ENCODE results near the gene NME7.

DNA sequence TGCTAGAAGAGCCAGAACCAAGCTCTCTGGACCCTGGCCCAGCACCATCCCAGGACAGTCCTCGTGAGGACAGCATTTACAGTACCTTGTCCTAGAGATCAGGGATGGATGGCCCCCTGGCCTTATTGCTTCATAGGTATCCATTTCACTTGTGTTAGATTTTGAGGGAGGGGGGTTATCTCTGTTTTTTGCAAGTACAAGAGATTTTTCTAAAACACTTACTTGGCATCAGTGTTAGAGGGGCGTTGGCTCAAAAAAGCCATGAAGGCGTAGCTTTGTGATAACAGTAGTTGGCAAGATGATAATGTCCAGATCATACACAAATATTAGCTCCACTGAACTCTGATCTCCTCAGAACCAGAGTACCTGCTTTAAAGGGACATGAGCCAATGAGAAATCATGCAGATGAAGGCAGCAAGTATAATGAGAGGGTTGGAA is 266.9 kb downstream of the NME7 start:
- no peak for TF ChIP-seq CTCF (conservative IDR thresholded peaks at IDR 0.05; ENCODE audit: low read depth, low read length)
- no peak for TF ChIP-seq EZH2 (IDR thresholded peaks at IDR 0.05; ENCODE audit: borderline replicate concordance, low read depth, low read length, poor library complexity, severe bottlenecking)

Measured in A673 (cell line).